GM23248 (cell line): ENCODE measurements around the gene MYO1G. TPM values are rescaled to one million over a fixed set of nuclear protein-coding genes. Genes with fewer than 3 reads are reported as not detected.

Experiments used
- DNase-seq: peaks from one replicate; pipeline ENCODE4 v3.0.0-alpha.2; 2015
- H2AFZ ChIP-seq: fragments of 200-600 bp; sonication (generic); 2 replicates; pipeline ENCODE4 v1.6.1; 2016; ENCODE audit warnings: antibody characterized with exemption
- H3F3A ChIP-seq: fragments of 200-600 bp; sonication (generic); 2 replicates; pipeline ENCODE4 v1.6.1; 2016; ENCODE audit warnings: mild to moderate bottlenecking, antibody characterized with exemption, mixed run types; ENCODE audit not compliant: insufficient read depth
- H3K27ac ChIP-seq: fragments of 200-600 bp; sonication (generic); 2 replicates; pipeline ENCODE4 v1.5.1; 2016; ENCODE audit warnings: mild to moderate bottlenecking
- H3K27me3 ChIP-seq: fragments of 200-600 bp; sonication (generic); replicated peaks from 2 replicates; pipeline ENCODE4 v1.6.1; 2016; ENCODE audit warnings: mild to moderate bottlenecking; ENCODE audit not compliant: insufficient read depth
- H3K36me3 ChIP-seq: fragments of 200-600 bp; sonication (generic); 2 replicates; pipeline ENCODE4 v1.6.1; 2016; ENCODE audit warnings: low read depth, mild to moderate bottlenecking
- H3K4me1 ChIP-seq: fragments of 200-600 bp; sonication (generic); 2 replicates; pipeline ENCODE4 v1.6.1; 2016; ENCODE audit warnings: mild to moderate bottlenecking; ENCODE audit not compliant: insufficient read depth
- H3K4me2 ChIP-seq: fragments of 200-600 bp; sonication (generic); one replicate; pipeline ENCODE4 v1.6.1; 2016; ENCODE audit warnings: mild to moderate bottlenecking; ENCODE audit not compliant: unreplicated experiment
- H3K4me3 ChIP-seq: fragments of 200-600 bp; sonication (generic); 2 replicates; pipeline ENCODE4 v1.5.1; 2016; ENCODE audit warnings: mild to moderate bottlenecking
- H3K79me2 ChIP-seq: fragments of 200-600 bp; sonication (generic); 2 replicates; pipeline ENCODE4 v1.6.1; 2016; ENCODE audit warnings: mild to moderate bottlenecking; ENCODE audit not compliant: insufficient read depth
- H3K9ac ChIP-seq: fragments of 200-600 bp; sonication (generic); 2 replicates; pipeline ENCODE4 v1.6.1; 2016; ENCODE audit warnings: mild to moderate bottlenecking
- H3K9me2 ChIP-seq: fragments of 200-600 bp; sonication (generic); 2 replicates; pipeline ENCODE4 v1.6.1; 2016; ENCODE audit warnings: mixed run types, mild to moderate bottlenecking, moderate library complexity; ENCODE audit not compliant: insufficient read depth
- H3K9me3 ChIP-seq: fragments of 200-600 bp; sonication (generic); one replicate; pipeline ENCODE4 v1.6.1; 2017; ENCODE audit warnings: low read depth
- H4K20me1 ChIP-seq: fragments of 200-600 bp; sonication (generic); 2 replicates; pipeline ENCODE4 v1.6.0; 2016; ENCODE audit not compliant: insufficient read depth
- EZH2 ChIP-seq: fragments of 200-600 bp; sonication (generic); IDR thresholded peaks from 2 replicates; pipeline ENCODE4 v1.6.1; 2018; ENCODE audit warnings: antibody characterized with exemption, mild to moderate bottlenecking; ENCODE audit not compliant: insufficient read depth, poor library complexity, severe bottlenecking
- EZH2phosphoT487 ChIP-seq: fragments of 200-600 bp; sonication (generic); IDR thresholded peaks from 2 replicates; pipeline ENCODE4 v1.6.1; 2018; ENCODE audit warnings: antibody characterized with exemption, moderate library complexity, mild to moderate bottlenecking, low read depth; ENCODE audit not compliant: insufficient read depth
- WGBS, 2 experiments: methylation state at CpG; one replicate each; pipeline ENCODE4 v1.1.6; 2015 to 2017; ENCODE audit warnings: low lambda C conversion rate in 2 of 2, low coverage in 1 of 2; ENCODE audit errors: missing lambda C conversion rate in 2 of 2; 5-methylcytosine and 5-hydroxymethylcytosine counted together
- in situ Hi-C: fragments of 300-500 bp; cut with MboI; formaldehyde crosslinking; loops from 2 replicates; pipeline ENCODE4 v1.15.0; 2020
- polyA plus RNA-seq: library from polyadenylated mRNA; unstranded; fragments of >200 nt; fragmentation: Nextera tagmentation; extraction: Ambion mirVana; gene quantifications from 2 replicates; pipeline ENCODE4 v1.2.1, GENCODE V29; 2016
- total RNA-seq: library from RNA; depleted of rRNA; stranded (reverse); fragments of >200 nt; shearing (Covaris generic); gene quantifications from 2 replicates; pipeline ENCODE4 v1.2.3, GENCODE V29; 2014

The MYO1G gene
- total and polyA plus RNA-seq, 2 experiments from 2014 or later = not detected

DNA sequence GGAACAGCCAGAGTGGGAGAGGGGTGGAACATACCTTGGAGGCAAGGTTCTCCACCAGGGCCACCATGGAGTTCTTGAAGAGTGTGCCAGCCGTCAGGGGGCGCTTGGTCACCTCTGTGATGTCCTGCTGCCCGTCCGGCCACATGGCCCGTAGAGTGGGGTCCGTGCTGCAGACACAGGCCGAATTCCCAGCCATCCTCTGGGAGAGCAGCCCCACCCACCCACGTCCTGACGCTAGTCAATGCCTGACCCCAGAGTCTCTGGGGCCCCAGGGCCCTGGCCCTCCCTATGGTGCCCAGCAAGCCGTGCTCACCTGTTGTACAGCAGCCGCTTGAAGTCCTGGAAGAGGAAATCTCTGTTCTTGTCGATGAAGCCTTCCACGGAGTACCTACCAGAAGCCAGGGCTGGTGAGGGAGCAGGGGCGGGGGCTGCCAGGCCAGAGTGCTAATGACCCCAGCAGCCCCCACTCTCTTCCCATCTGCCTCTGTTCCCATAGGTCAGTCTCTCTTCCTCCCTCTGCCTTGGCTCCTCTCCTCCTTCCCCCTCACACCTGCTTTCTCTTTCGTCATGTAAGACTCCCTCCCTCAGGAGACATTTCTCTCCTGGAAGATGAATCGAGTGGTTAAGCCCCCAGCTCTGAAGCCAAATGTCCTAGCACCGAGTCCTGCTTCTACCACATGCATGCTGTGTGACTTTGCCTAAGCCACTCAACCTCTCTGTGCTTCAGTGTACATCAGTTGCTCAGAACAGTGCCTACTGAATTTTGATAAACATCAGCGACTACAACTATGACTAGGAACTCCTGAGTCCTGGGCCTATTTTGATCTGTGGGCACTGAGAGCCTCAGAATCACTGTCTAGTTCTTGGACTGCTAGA is 11.0 kb downstream of the MYO1G start:
- no peak overlapping the region for H3K4me2 ChIP-seq
- H3F3A ChIP-seq = no peaks in the 10 kb centered on the region
- H4K20me1 ChIP-seq = no peaks in the 10 kb centered on the region
- no peak overlapping the region for H3K9ac ChIP-seq
- H3K4me3 ChIP-seq = no peak overlapping the region
- no peak overlapping the region for H2AFZ ChIP-seq
- WGBS, 2 experiments = 58 to 61% methylated on average over 18 of the region's 18 CpGs
- in situ Hi-C loops = no loop called here
- no peaks in the 10 kb centered on the region for H3K4me1 ChIP-seq
- no peaks in the 10 kb centered on the region for H3K79me2 ChIP-seq
- H3K9me3 ChIP-seq = no peaks in the 10 kb centered on the region
- H3K36me3 ChIP-seq = no peaks in the 10 kb centered on the region
- no peak overlapping the region for H3K27ac ChIP-seq
- H3K27me3 ChIP-seq = no peaks in the 10 kb centered on the region
- TF ChIP-seq EZH2phosphoT487 (no peak), EZH2 (no peak)
- DNase-seq = peak; percentile 41
- H3K9me2 ChIP-seq = no peaks in the 10 kb centered on the region

GRCh38 chr7:44966731-44967538 is 11.9 kb downstream of the MYO1G start:
- TF ChIP-seq EZH2phosphoT487 (no peak), EZH2 (no peak)
- Histone ChIP-seq H3K4me2 (no peak overlapping the region), H3K4me1 (no peaks in the 10 kb centered on the region), H3K79me2 (no peaks in the 10 kb centered on the region), H4K20me1 (no peaks in the 10 kb centered on the region), H3K27ac (no peak overlapping the region), H3K9me3 (no peaks in the 10 kb centered on the region), H3K36me3 (no peaks in the 10 kb centered on the region), H3K9ac (no peak overlapping the region), H3K27me3 (no peaks in the 10 kb centered on the region), H2AFZ (no peak overlapping the region), H3F3A (no peaks in the 10 kb centered on the region), H3K4me3 (no peak overlapping the region), H3K9me2 (no peaks in the 10 kb centered on the region)
- in situ Hi-C loops = no loop called here
- DNase-seq = no peak
- WGBS, 2 experiments = 61 to 87% methylated on average over 6 to 9 of the region's 9 CpGs

- WGBS, 2 experiments = 80 to 84% methylated on average over 18 of the region's 18 CpGs
- Histone ChIP-seq H3F3A (no peaks in the 10 kb centered on the region), H3K4me1 (no peaks in the 10 kb centered on the region), H3K9ac (no peak overlapping the region), H3K4me3 (no peak overlapping the region), H3K36me3 (no peaks in the 10 kb centered on the region), H2AFZ (no peak overlapping the region), H3K9me2 (no peaks in the 10 kb centered on the region), H4K20me1 (no peaks in the 10 kb centered on the region), H3K9me3 (no peaks in the 10 kb centered on the region), H3K79me2 (no peaks in the 10 kb centered on the region), H3K4me2 (no peak overlapping the region), H3K27me3 (no peaks in the 10 kb centered on the region), H3K27ac (no peak overlapping the region)
- in situ Hi-C loops = no loop called here
- no peak for DNase-seq
- TF ChIP-seq EZH2 (no peak), EZH2phosphoT487 (no peak)
Observed at GRCh38 chr7:44965937-44966730, 12.7 kb downstream of the MYO1G start.

- H3K4me1 ChIP-seq = no peaks in the 10 kb centered on the region
- no peak overlapping the region for H2AFZ ChIP-seq
- no peak overlapping the region for H3K4me3 ChIP-seq
- in situ Hi-C loops = no loop called here
- TF ChIP-seq EZH2 (no peak), EZH2phosphoT487 (no peak)
- H3K9me3 ChIP-seq = no peaks in the 10 kb centered on the region
- H4K20me1 ChIP-seq = no peaks in the 10 kb centered on the region
- no peak overlapping the region for H3K4me2 ChIP-seq
- no peak for DNase-seq
- no peaks in the 10 kb centered on the region for H3K36me3 ChIP-seq
- H3F3A ChIP-seq = no peaks in the 10 kb centered on the region
- no peaks in the 10 kb centered on the region for H3K27me3 ChIP-seq
- no peak overlapping the region for H3K27ac ChIP-seq
- H3K79me2 ChIP-seq = no peaks in the 10 kb centered on the region
- no peaks in the 10 kb centered on the region for H3K9me2 ChIP-seq
- WGBS, 2 experiments = 90 to 91% methylated on average over 13 to 16 of the region's 16 CpGs
- H3K9ac ChIP-seq = no peak overlapping the region
Observed at GRCh38 chr7:44965441-44965903, 13.3 kb downstream of the MYO1G start.
